Erythroblast (primary cell): ENCODE results near the gene NXN.

Source experiments
- GATA1 ChIP-seq: IDR thresholded peaks from 2 replicates; pipeline ENCODE4 v1.6.1; 2011; ENCODE audit warnings: low read depth, mild to moderate bottlenecking, control low read depth, low read length, moderate library complexity
- POLR2A ChIP-seq: IDR thresholded peaks from 2 replicates; pipeline ENCODE4 v1.6.1; 2011; ENCODE audit warnings: mild to moderate bottlenecking, low read length

GRCh38 chr17:862582-862981, 117.0 kb downstream of the NXN start:
- TF ChIP-seq POLR2A, result no peak
- TF ChIP-seq GATA1, result no peak
